Lung (tissue), 12 donors: Measurements from ENCODE around the gene IL1B. TPM values are rescaled to one million over a fixed set of nuclear protein-coding genes. Genes with fewer than 3 reads are reported as not detected.

Experiments
- ATAC-seq: fragments of 200-7000 bp; cut with Tn5 transposase; one replicate; pipeline ENCODE4 v1.9.1; 2020; ENCODE audit warnings: moderate number of reproducible peaks; ENCODE audit not compliant: insufficient read depth, low FRiP score
- DNase-seq, 3 donors: peaks; one replicate each; pipeline ENCODE4 v3.0.0-alpha.2; 2013 to 2017
- H3K27ac ChIP-seq, 2 donors: one replicate each; pipeline ENCODE4 v1.5.1; 2013; ENCODE audit warnings: mild to moderate bottlenecking in 2 of 2, moderate library complexity in 2 of 2, control low read depth in 1 of 2, inconsistent platforms in 1 of 2, low read depth in 1 of 2, low read length in 1 of 2
- H3K27me3 ChIP-seq, 3 donors: one replicate each; pipeline ENCODE4 v1.5.1; 2013; ENCODE audit warnings: low read length in 2 of 3; ENCODE audit not compliant: control insufficient read depth in 3 of 3, insufficient read depth in 3 of 3
- H3K36me3 ChIP-seq, 4 donors: one replicate each; pipeline ENCODE4 v1.5.1; 2013; ENCODE audit warnings: low read length in 4 of 4, mild to moderate bottlenecking in 1 of 4, moderate library complexity in 1 of 4; ENCODE audit not compliant: control insufficient read depth in 4 of 4, insufficient read depth in 4 of 4
- H3K4me1 ChIP-seq, 5 donors: one replicate each; pipeline ENCODE4 v1.5.1; 2013; ENCODE audit warnings: low read length in 5 of 5, mild to moderate bottlenecking in 2 of 5, moderate library complexity in 1 of 5; ENCODE audit not compliant: control insufficient read depth in 5 of 5, insufficient read depth in 5 of 5
- H3K4me3 ChIP-seq: one replicate; pipeline ENCODE4 v1.5.1; 2013; ENCODE audit warnings: mild to moderate bottlenecking, control low read depth, moderate library complexity
- H3K9ac ChIP-seq, 2 donors: one replicate each; pipeline ENCODE4 v1.5.1; 2013; ENCODE audit warnings: low read length in 2 of 2, control low read depth in 1 of 2; ENCODE audit not compliant: insufficient read depth in 1 of 2
- H3K9me3 ChIP-seq, 4 donors: one replicate each; pipeline ENCODE4 v1.5.1; 2013; ENCODE audit warnings: low read length in 3 of 4, mild to moderate bottlenecking in 1 of 4, moderate library complexity in 1 of 4; ENCODE audit not compliant: control insufficient read depth in 4 of 4, insufficient read depth in 3 of 4
- CTCF ChIP-seq: IDR thresholded peaks from 2 replicates; pipeline ENCODE4 v1.5.1; 2012; ENCODE audit warnings: mild to moderate bottlenecking; ENCODE audit errors: control extremely low read depth, extremely low read depth
- WGBS, 2 donors: extraction: QIAGEN DNeasy Blood & Tissue Kit; methylation state at CpG; one replicate each; pipeline ENCODE4 v1.1.7; 2013; 5-methylcytosine and 5-hydroxymethylcytosine counted together
- polyA plus RNA-seq, 2 donors: library from polyadenylated mRNA; stranded (reverse); fragments of 200-250 nt; gene quantifications; one replicate each; pipeline ENCODE4 v1.2.1, GENCODE V29; 2013
- total RNA-seq, 2 donors: library from RNA; depleted of rRNA in 1 of 2; stranded (reverse); fragments of >200 nt in 1 of 2; gene quantifications; one replicate each; pipeline ENCODE4 v1.2.1, GENCODE V29; 2014 to 2021
- donor health status: control.
- donor health status: control.
- donor health status: Bipolar disorder and iron deficiency.
- donor health status: healthy.
- donor health status: DM: yes; HTN: yes; CAD: no.

IL1B gene
- total and polyA plus RNA-seq, 4 donors, result 3.8 to 482 (median 13.2) TPM

- H3K27ac ChIP-seq, result no peak overlapping the region
- H3K9me3 ChIP-seq, result peaks cover 0 to 5% (median 2%) of the 10 kb centered on the region in 4 donors
- no peak for TF ChIP-seq CTCF
- DNase-seq, result no peak
- H3K27me3 ChIP-seq, result no peaks in the 10 kb centered on the region
- H3K9ac ChIP-seq, result no peak overlapping the region
- no peaks in the 10 kb centered on the region for H3K36me3 ChIP-seq
- peaks cover 0 to 4% (median 0%) of the 10 kb centered on the region in 5 donors for H3K4me1 ChIP-seq
- WGBS, 2 donors, result 75 to 90% methylated on average over 5 of the region's 5 CpGs
- H3K4me3 ChIP-seq, result no peak overlapping the region
- no peak for ATAC-seq
These were observed 32.7 kb downstream of the IL1B start for GRCh38 chr2:112803691-112804521.

DNA sequence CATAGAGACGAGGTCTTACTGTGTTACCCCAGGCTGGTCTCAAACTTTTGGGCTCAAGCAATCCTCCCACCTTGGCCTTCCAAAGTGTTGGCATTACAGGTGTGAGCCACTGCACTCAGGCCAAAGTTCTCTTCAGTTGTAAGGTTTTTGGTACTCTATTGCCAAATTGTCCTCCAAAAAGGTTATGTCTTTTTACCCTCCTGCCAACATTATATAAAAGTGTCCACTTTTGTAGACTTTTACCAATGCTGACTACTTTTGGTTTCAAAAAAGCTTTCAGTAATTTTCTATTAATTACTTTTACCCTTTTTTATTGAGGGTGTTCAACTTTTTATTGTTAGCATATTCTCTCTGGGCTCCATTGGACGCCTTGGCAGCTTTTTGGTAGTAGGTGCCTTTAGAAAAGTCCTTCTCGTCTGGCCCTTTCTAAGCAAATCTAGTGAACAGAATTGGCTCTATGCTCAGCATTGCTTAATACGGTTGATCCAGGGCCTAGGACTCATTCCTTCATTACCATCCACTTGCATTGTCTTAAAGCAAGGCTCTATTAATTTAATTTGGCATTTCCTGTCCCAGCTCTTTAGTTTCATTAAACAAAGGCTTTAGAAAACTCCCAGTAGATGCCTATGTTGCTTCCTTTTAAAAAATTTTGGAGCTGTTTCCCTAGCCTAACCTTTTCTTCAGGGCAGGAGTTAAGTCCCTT, 35.5 kb downstream of the IL1B start:
- no peak for ATAC-seq
- no peaks in the 10 kb centered on the region for H3K36me3 ChIP-seq
- peaks cover 0 to 2% (median 0%) of the 10 kb centered on the region in 4 donors for H3K9me3 ChIP-seq
- H3K27me3 ChIP-seq, result no peaks in the 10 kb centered on the region
- TF ChIP-seq CTCF, result no peak
- no peak overlapping the region for H3K4me3 ChIP-seq
- H3K4me1 ChIP-seq, result no peaks in the 10 kb centered on the region
- 73 to 85% methylated on average over 4 of the region's 4 CpGs for WGBS, 2 donors
- no peak overlapping the region for H3K27ac ChIP-seq
- no peak for DNase-seq
- no peak overlapping the region for H3K9ac ChIP-seq

DNA sequence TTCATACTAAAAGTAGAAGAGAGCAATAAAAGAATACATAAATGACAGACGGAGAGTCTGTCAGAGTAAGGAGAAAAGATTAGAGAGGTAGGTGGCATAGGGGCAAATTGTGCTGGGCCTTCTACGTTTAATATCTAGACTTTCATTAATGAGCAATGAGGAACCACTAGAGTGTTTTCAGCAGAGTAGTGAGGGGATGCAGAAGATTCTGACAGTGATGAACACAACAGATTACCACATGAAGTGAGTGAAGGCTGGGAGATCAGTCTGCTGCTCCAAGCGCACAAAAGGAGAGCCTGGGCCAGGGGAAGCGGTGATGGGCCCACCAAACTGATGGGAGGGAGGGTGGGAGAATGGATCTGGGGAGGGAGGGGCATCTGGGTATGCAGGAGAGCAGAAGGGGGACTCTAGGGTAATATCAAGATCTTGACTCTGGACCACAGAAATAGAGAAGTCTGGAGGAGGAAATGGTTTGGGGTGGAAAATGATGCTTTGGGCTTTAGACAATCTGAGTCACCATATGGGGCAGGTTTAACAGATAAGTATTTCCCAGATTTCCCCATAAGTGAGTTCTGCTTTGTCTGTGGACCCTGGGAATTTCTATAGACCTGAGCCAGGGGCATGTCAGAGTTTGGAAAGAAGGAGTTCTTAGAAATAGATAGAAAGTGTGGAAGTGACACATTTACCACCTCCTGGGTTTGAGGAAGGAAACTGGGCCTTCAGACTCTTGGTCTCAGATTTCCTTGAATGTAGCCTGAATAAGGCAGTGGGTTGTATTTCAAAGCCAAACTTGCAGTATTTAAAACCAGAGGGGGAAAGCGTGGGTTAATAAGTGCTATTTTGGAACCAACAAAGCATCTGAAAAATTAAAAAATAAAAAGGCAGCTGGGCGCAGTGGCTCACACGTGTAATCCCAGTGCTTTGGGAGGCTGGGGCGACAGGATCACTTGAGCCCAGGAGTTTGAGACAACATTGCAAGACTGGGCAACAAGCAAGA, 37.3 kb downstream of the IL1B start:
- peaks cover 0 to 16% (median 4%) of the 10 kb centered on the region in 5 donors for H3K4me1 ChIP-seq
- no peak overlapping the region for H3K4me3 ChIP-seq
- no peak for ATAC-seq
- no peak for DNase-seq
- H3K27me3 ChIP-seq, result no peaks in the 10 kb centered on the region
- H3K9ac ChIP-seq, result no peak overlapping the region
- TF ChIP-seq CTCF, result no peak
- H3K9me3 ChIP-seq, result peaks cover 0 to 5% (median 0%) of the 10 kb centered on the region in 4 donors
- 56 to 73% methylated on average over 8 of the region's 8 CpGs for WGBS, 2 donors
- no peak overlapping the region for H3K27ac ChIP-seq
- H3K36me3 ChIP-seq, result no peaks in the 10 kb centered on the region
